Adrenal gland (tissue), 12 donors: ENCODE measurements around the gene UGT1A6. TPM values are rescaled to one million over a fixed set of nuclear protein-coding genes. Genes with fewer than 3 reads are reported as not detected.

Source experiments
- DNase-seq, 7 donors: peaks; one replicate each; pipeline ENCODE4 v3.0.0-alpha.2; 2019 to 2020
- H3K27ac ChIP-seq, 5 donors: fragments of 200-600 bp; sonication (generic) in 4 of 5; 1 replicate in 3 of 5; 2 replicates in 2 of 5; pipeline versions ENCODE4 v1.5.1 to v1.8.0; 2016 to 2020; ENCODE audit warnings: mild to moderate bottlenecking in 1 of 5
- H3K27me3 ChIP-seq: fragments of 200-600 bp; 2 replicates; pipeline ENCODE4 v1.8.0; 2021
- H3K36me3 ChIP-seq, 2 donors: fragments of 200-600 bp; replicated peaks in 1 of 2; 1 replicate in 1 of 2; 2 replicates in 1 of 2; pipeline versions ENCODE4 v1.5.1 to v1.8.0; 2018 to 2022
- H3K4me1 ChIP-seq, 2 donors: fragments of 200-600 bp; replicated peaks in 1 of 2; 1 replicate in 1 of 2; 2 replicates in 1 of 2; pipeline versions ENCODE4 v1.5.1 to v1.8.0; 2018 to 2021
- H3K4me3 ChIP-seq, 4 donors: fragments of 200-600 bp; sonication (generic) in 3 of 4; one replicate each; pipeline ENCODE4 v1.5.1; 2016 to 2018
- H3K9me3 ChIP-seq, 3 donors: fragments of 200-600 bp; sonication (generic) in 1 of 3; replicated peaks in 1 of 3; 1 replicate in 2 of 3; 2 replicates in 1 of 3; pipeline versions ENCODE4 v1.5.1 to v1.8.0; 2016 to 2021
- CTCF ChIP-seq, 6 experiments: fragments of 450-650 bp in 4 of 6; fragments of 200-600 bp in 2 of 6; sonication (generic) in 1 of 6; IDR thresholded peaks; 1 replicate in 5 of 6; 2 replicates in 1 of 6; pipeline versions ENCODE4 v1.5.1 to v1.8.0; 2016 to 2021; ENCODE audit warnings: antibody characterized with exemption in 6 of 6, mild to moderate bottlenecking in 2 of 6, moderate library complexity in 1 of 6
- POLR2A ChIP-seq, 2 donors: fragments of 450-650 bp; IDR thresholded peaks; one replicate each; pipeline ENCODE4 v1.6.1; 2017; ENCODE audit warnings: antibody characterized with exemption in 2 of 2, mild to moderate bottlenecking in 2 of 2, moderate library complexity in 1 of 2
- WGBS, 4 donors: extraction: QIAGEN DNeasy Blood & Tissue Kit in 2 of 4; methylation state at CpG; one replicate each; pipeline versions ENCODE4 v1.1.5 to v1.1.7; 2013 to 2017; 5-methylcytosine and 5-hydroxymethylcytosine counted together
- intact Hi-C, 2 donors: fragments of 100-400 bp; cut with DNase I; formaldehyde crosslinking; loops; one replicate each; pipeline versions ENCODE4 v1.14.1 to v1.15.0; 2022 to 2023
- polyA plus RNA-seq, 3 donors: library from polyadenylated mRNA; stranded (reverse); fragments of 200-250 nt in 2 of 3; fragments of 350-450 nt in 1 of 3; fragmentation: Illumina TruSeq in 1 of 3; extraction: RNeasy Lipid Tissue Mini Kit (QIAGEN cat#74804) in 1 of 3; gene quantifications; one replicate each; pipeline ENCODE4 v1.2.3, GENCODE V29; 2013 to 2014
- total RNA-seq, 9 donors: library from RNA; depleted of rRNA in 4 of 9; stranded (reverse); fragments of >200 nt in 4 of 9; fragments of 120-200 nt in 1 of 9; fragmentation: NEBNext Ultra II Directional in 1 of 9; extraction: Animal tissue kit (Norgen Biotek cat#: 25700) in 1 of 9; gene quantifications; one replicate each; pipeline versions ENCODE4 v1.1.0 to v1.2.4, GENCODE V29; 2013 to 2023
- donor health status: healthy with polysubstance abuse.
- donor health status: Bipolar disorder and iron deficiency.
- donor health status: DM: yes; HTN: yes; CAD: no.
- donor health status: DM: no; HTN: no; CAD: no.
- donor health status: DM: no; HTN: no; CAD: no.
- donor health status: DM: yes; HTN: yes; CAD: no.

UGT1A6 gene
- total and polyA plus RNA-seq, 12 donors, result 0.16 TPM; not detected in 11

- Histone ChIP-seq H3K36me3 (no peaks in the 10 kb centered on the region), H3K9me3 (no peaks in the 10 kb centered on the region), H3K27me3 (peaks cover 7% of the 10 kb centered on the region), H3K4me3 (no peak overlapping the region), H3K27ac (no peak overlapping the region), H3K4me1 (no peaks in the 10 kb centered on the region)
- intact Hi-C loops, result no loop called here
- TF ChIP-seq POLR2A (IDR thresholded peaks at IDR 0.05) (no peak), CTCF (IDR thresholded peaks at IDR 0.05) (no peak)
- 68 to 89% (median 71%) methylated on average over 7 of the region's 7 CpGs for WGBS, 4 donors
- no peak for DNase-seq
Measured at GRCh38 chr2:233764264-233764663, 71.6 kb downstream of the UGT1A6 start.

GRCh38 chr2:233764761-233765160, 72.1 kb downstream of the UGT1A6 start:
- Histone ChIP-seq H3K36me3 (no peaks in the 10 kb centered on the region), H3K27ac (no peak overlapping the region), H3K9me3 (no peaks in the 10 kb centered on the region), H3K4me3 (no peak overlapping the region), H3K27me3 (peaks cover 7% of the 10 kb centered on the region), H3K4me1 (no peaks in the 10 kb centered on the region)
- WGBS, 4 donors, result 38 to 59% (median 53%) methylated on average over 3 of the region's 3 CpGs
- DNase-seq, result no peak
- intact Hi-C loops, result no loop called here
- TF ChIP-seq CTCF (IDR thresholded peaks at IDR 0.05), result no peak
- TF ChIP-seq POLR2A (IDR thresholded peaks at IDR 0.05), result no peak

DNA sequence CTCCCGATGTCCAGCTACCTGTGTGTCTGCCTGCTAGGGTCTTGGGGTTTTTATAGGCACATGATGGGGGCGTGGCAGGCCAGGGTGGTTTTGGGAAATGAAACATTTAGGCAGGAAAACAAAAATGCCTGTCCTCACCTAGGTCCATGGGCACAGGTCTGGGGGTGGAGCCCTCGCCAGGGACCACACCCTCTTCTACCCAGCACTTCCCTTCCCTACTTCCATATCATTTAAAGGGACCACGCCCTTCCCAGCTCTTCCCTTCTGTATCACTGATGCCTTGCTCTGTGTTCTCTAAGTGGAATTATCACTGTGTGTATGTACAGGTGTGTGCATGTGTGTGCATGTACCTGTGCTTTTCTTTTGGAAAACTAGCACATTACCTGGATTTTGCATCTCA, 73.7 kb downstream of the UGT1A6 start:
- no peak for DNase-seq
- H3K36me3 ChIP-seq, result no peaks in the 10 kb centered on the region
- intact Hi-C loops, result no loop called here
- no peak overlapping the region for H3K27ac ChIP-seq
- 68 to 75% (median 72%) methylated on average over 4 of the region's 4 CpGs for WGBS, 4 donors
- no peaks in the 10 kb centered on the region for H3K9me3 ChIP-seq
- TF ChIP-seq POLR2A (IDR thresholded peaks at IDR 0.05) (no peak), CTCF (IDR thresholded peaks at IDR 0.05) (no peak)
- H3K4me3 ChIP-seq, result no peak overlapping the region
- peaks cover 7% of the 10 kb centered on the region for H3K27me3 ChIP-seq
- H3K4me1 ChIP-seq, result no peaks in the 10 kb centered on the region

DNA sequence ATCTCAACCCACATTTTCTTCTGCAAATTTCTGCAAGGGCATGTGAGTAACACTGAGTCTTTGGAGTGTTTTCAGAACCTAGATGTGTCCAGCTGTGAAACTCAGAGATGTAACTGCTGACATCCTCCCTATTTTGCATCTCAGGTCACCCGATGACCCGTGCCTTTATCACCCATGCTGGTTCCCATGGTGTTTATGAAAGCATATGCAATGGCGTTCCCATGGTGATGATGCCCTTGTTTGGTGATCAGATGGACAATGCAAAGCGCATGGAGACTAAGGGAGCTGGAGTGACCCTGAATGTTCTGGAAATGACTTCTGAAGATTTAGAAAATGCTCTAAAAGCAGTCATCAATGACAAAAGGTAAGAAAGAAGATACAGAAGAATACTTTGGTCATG, 75.4 kb downstream of the UGT1A6 start:
- Histone ChIP-seq H3K27ac (no peak overlapping the region), H3K4me1 (no peaks in the 10 kb centered on the region), H3K4me3 (no peak overlapping the region), H3K27me3 (peaks cover 7% of the 10 kb centered on the region), H3K36me3 (no peaks in the 10 kb centered on the region), H3K9me3 (no peaks in the 10 kb centered on the region)
- intact Hi-C loops, result no loop called here
- DNase-seq, result no peak
- WGBS, 4 donors, result 73 to 83% (median 76%) methylated on average over 4 of the region's 4 CpGs
- TF ChIP-seq CTCF (IDR thresholded peaks at IDR 0.05) (no peak), POLR2A (IDR thresholded peaks at IDR 0.05) (no peak)
